H1 (cell line): ENCODE measurements around the gene ACSF3. TPM values are rescaled to one million over a fixed set of nuclear protein-coding genes. Genes with fewer than 3 reads are reported as not detected.

Experiments used
- ATF3 ChIP-seq: IDR thresholded peaks from 2 replicates; pipeline ENCODE4 v1.6.1; 2011; ENCODE audit warnings: low read depth, mild to moderate bottlenecking, low read length; ENCODE audit not compliant: insufficient read depth
- CHD7 ChIP-seq: fragments of 300-600 bp; sonication (generic); IDR thresholded peaks from 2 replicates; pipeline ENCODE4 v1.7.1; 2012; ENCODE audit warnings: low read length, moderate library complexity, mild to moderate bottlenecking, inconsistent platforms; ENCODE audit not compliant: insufficient replicate concordance
- SAP30 ChIP-seq: fragments of 300-600 bp; sonication (generic); IDR thresholded peaks from 2 replicates; pipeline ENCODE4 v1.7.1; 2012; ENCODE audit warnings: low read length, moderate library complexity, mild to moderate bottlenecking, inconsistent platforms; ENCODE audit not compliant: insufficient read depth, insufficient replicate concordance
- SP4 ChIP-seq: IDR thresholded peaks from 2 replicates; pipeline ENCODE4 v1.6.1; 2012; ENCODE audit warnings: low read length, inconsistent platforms
- SUZ12 ChIP-seq: fragments of 200-600 bp; sonication (generic); IDR thresholded peaks from 2 replicates; pipeline ENCODE4 v1.6.1; 2012; ENCODE audit warnings: mild to moderate bottlenecking, inconsistent platforms, low read length, moderate library complexity, mixed read lengths
- TCF12 ChIP-seq: IDR thresholded peaks from 2 replicates; pipeline ENCODE4 v1.6.1; 2011; ENCODE audit warnings: low read depth, mild to moderate bottlenecking, low read length
- YY1 ChIP-seq: IDR thresholded peaks from 2 replicates; pipeline ENCODE4 v1.6.1; 2011; ENCODE audit warnings: low read depth, mild to moderate bottlenecking, low read length
- polyA plus RNA-seq, 7 experiments: library from polyadenylated mRNA; depleted of rRNA in 3 of 7; stranded (reverse) in 5 of 7; unstranded in 2 of 7; fragments of >200 nt in 5 of 7; fragments of 200-250 nt in 2 of 7; gene quantifications; 1 replicate in 5 of 7; 2 replicates in 1 of 7; 4 replicates in 1 of 7; pipeline versions ENCODE4 v1.2.1 to v1.2.3, GENCODE V29; 2011 to 2013; ENCODE audit warnings: missing spikeins in 2 of 7, mixed read lengths in 2 of 7
- total RNA-seq: library from RNA; stranded (reverse); fragmentation: NEBNext Ultra II Directional; extraction: Animal tissue kit (Norgen Biotek cat#: 25700); gene quantifications from 2 replicates; pipeline ENCODE4 v1.2.1, GENCODE V29; 2021

ACSF3 gene
- total and polyA plus RNA-seq, 2 of the 8 experiments (the other 6 are each of a cell fraction or from before 2014, with no cell fraction given): 15.6 to 22.9 TPM

GRCh38 chr16:89187032-89187769 lies 93.5 kb downstream of the ACSF3 start (continued):
- TF ChIP-seq CHD7 (no peak), SUZ12 (no peak), TCF12 (no peak), SP4 (no peak), SAP30 (no peak), YY1 (no peak), ATF3 (no peak)
